SK-N-MC (cell line): ENCODE measurements around the gene GREM1.

Source experiments
- EZH2 ChIP-seq: fragments of 200-600 bp; sonication (generic); IDR thresholded peaks from one replicate; pipeline ENCODE4 v1.6.1; 2017; ENCODE audit warnings: antibody characterized with exemption
- FOXP2 ChIP-seq: optimal IDR thresholded peaks from 2 replicates; pipeline ENCODE3; 2011; ENCODE audit warnings: mild to moderate bottlenecking, moderate library complexity; ENCODE audit not compliant: insufficient read depth; ENCODE audit errors: extremely low read length, control extremely low read depth
- POLR2AphosphoS5 ChIP-seq: IDR thresholded peaks from 2 replicates; pipeline ENCODE4 v1.6.1; 2012; ENCODE audit warnings: mild to moderate bottlenecking, low read depth, low read length, borderline replicate concordance

GRCh38 chr15:32688151-32688639 is 29.6 kb upstream of the GREM1 start:
- TF ChIP-seq EZH2, result no peak
- TF ChIP-seq FOXP2, result no peak
- no peak for TF ChIP-seq POLR2AphosphoS5
